GM18511 (cell line): ENCODE data around the gene NDUFAF5.

Experiments
- ATAC-seq: cut with Tn5 transposase; IDR thresholded peaks from one replicate; pipeline ENCODE4 v1.9.1; 2021; ENCODE audit warnings: mild to moderate bottlenecking, moderate library complexity; ENCODE audit not compliant: unreplicated experiment

Gene NDUFAF5

GRCh38 chr20:13868331-13868730 is 83.5 kb downstream of the NDUFAF5 start:
- ATAC-seq, result no peak

- ATAC-seq, result no peak
These were observed 85.4 kb downstream of the NDUFAF5 start for GRCh38 chr20:13870170-13870748.
